Upper lobe of left lung (tissue), 4 donors: ENCODE results near the gene ELOB.

Source experiments
- CTCF ChIP-seq, 6 experiments: fragments of 450-650 bp in 4 of 6; fragments of 200-600 bp in 2 of 6; sonication (generic) in 2 of 6; IDR thresholded peaks; one replicate each; pipeline ENCODE4 v1.5.1; 2016 to 2019; ENCODE audit warnings: antibody characterized with exemption in 6 of 6
- EP300 ChIP-seq, 4 donors: sonication (generic); formaldehyde crosslinking; IDR thresholded peaks; one replicate each; pipeline ENCODE4 v1.5.1; 2017; ENCODE audit warnings: antibody characterized with exemption in 4 of 4, control low read depth in 2 of 4
- POLR2A ChIP-seq, 4 donors: fragments of 450-650 bp; IDR thresholded peaks; one replicate each; pipeline ENCODE4 v1.5.1; 2016 to 2017; ENCODE audit warnings: antibody characterized with exemption in 4 of 4, mild to moderate bottlenecking in 2 of 4
- POLR2AphosphoS5 ChIP-seq, 2 donors: sonication (generic); formaldehyde crosslinking; IDR thresholded peaks; one replicate each; pipeline ENCODE4 v1.5.1; 2017; ENCODE audit warnings: antibody characterized with exemption in 2 of 2

GRCh38 chr16:2815299-2815771, 38.3 kb upstream of the ELOB start:
- TF ChIP-seq CTCF (IDR thresholded peaks at IDR 0.05) = no peak
- no peak for TF ChIP-seq POLR2A (IDR thresholded peaks at IDR 0.05)
- TF ChIP-seq POLR2AphosphoS5 (IDR thresholded peaks at IDR 0.05) = no peak
- TF ChIP-seq EP300 (IDR thresholded peaks at IDR 0.05) = no peak
